Measurements from ENCODE around the gene INTS15.

INTS15 gene

DNA sequence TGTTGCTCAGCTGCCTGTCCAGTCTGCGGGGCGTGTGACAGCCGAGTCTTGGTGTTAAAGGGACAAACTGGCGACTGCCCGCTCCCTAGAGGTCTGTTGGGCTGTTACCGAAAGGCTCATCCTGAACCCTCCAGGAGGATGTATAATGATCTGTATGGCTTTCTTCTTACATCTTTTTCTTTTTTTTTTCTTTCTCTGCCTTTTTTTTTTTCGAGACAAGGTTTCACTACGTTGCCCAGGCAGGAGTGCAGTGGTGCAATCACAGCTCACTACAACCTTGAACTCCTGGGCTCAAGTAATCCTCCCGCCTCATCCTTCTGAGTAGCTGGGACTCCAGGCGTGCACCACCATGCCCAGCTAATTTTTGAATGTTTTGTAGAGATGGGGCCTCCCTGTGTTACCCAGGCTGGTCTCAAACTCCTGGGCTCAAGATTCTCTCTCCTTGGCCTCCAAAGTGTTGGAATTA is 857 bp downstream of the INTS15 start:
- peak; percentile 23 for DNase-seq (ENCODE audit: low read depth)
- TF ChIP-seq, protein P1, sequence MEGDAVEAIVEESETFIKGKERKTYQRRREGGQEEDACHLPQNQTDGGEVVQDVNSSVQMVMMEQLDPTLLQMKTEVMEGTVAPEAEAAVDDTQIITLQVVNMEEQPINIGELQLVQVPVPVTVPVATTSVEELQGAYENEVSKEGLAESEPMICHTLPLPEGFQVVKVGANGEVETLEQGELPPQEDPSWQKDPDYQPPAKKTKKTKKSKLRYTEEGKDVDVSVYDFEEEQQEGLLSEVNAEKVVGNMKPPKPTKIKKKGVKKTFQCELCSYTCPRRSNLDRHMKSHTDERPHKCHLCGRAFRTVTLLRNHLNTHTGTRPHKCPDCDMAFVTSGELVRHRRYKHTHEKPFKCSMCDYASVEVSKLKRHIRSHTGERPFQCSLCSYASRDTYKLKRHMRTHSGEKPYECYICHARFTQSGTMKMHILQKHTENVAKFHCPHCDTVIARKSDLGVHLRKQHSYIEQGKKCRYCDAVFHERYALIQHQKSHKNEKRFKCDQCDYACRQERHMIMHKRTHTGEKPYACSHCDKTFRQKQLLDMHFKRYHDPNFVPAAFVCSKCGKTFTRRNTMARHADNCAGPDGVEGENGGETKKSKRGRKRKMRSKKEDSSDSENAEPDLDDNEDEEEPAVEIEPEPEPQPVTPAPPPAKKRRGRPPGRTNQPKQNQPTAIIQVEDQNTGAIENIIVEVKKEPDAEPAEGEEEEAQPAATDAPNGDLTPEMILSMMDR (IDR thresholded peaks at IDR 0.05; ENCODE audit: low read length, missing control alignments): no peak
- H3K4me3 ChIP-seq (replicated peaks; ENCODE audit: low read depth, low read length): peak overlapping the region; percentile 70

- TF ChIP-seq, protein P1 (IDR thresholded peaks at IDR 0.05; ENCODE audit: low read length, missing control alignments): no peak
- H3K4me3 ChIP-seq (replicated peaks; ENCODE audit: low read depth, low read length): no peak overlapping the region
- no peak for DNase-seq (ENCODE audit: low read depth)
These were observed 10.3 kb downstream of the INTS15 start for GRCh38 chr7:6600093-6600492.

DNA sequence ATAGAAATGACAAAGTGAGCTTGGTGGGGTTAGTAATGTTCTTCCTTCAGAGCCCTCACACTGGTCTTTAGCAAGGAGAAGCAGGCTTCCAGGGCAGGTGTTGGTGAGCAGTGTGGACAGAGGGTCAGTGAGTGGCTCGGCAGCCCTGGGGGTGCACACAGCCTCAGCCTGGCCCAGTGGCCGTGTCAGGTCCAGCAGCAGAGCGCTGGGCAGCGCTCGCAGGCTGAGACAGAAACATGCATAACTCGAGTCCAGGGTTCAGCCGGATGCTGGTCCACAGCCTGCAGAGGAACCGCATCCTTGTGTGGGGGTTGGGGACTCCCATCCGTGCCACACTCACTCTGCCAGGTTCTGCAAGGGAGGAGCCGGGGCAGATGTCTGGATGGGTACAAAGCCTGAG is 14.6 kb downstream of the INTS15 start:
- TF ChIP-seq, protein P1 (IDR thresholded peaks at IDR 0.05; ENCODE audit: low read length, missing control alignments): no peak
- H3K4me3 ChIP-seq (replicated peaks; ENCODE audit: low read depth, low read length): no peak overlapping the region
- DNase-seq (ENCODE audit: low read depth): no peak

- no peak for DNase-seq (ENCODE audit: low read depth)
- TF ChIP-seq, protein P1 (IDR thresholded peaks at IDR 0.05; ENCODE audit: low read length, missing control alignments): no peak
- no peak overlapping the region for H3K4me3 ChIP-seq (replicated peaks; ENCODE audit: low read depth, low read length)
These were observed 17.2 kb downstream of the INTS15 start for GRCh38 chr7:6606866-6607583.

- no peak overlapping the region for H3K4me3 ChIP-seq (replicated peaks; ENCODE audit: low read depth, low read length)
- TF ChIP-seq, protein P1 (IDR thresholded peaks at IDR 0.05; ENCODE audit: low read length, missing control alignments): no peak
- DNase-seq (ENCODE audit: low read depth): no peak
These were observed 17.8 kb downstream of the INTS15 start for GRCh38 chr7:6607651-6608051.

GRCh38 chr7:6608081-6608480 is 18.3 kb downstream of the INTS15 start:
- no peak for DNase-seq (ENCODE audit: low read depth)
- TF ChIP-seq, protein P1 (IDR thresholded peaks at IDR 0.05; ENCODE audit: low read length, missing control alignments): no peak
- H3K4me3 ChIP-seq (replicated peaks; ENCODE audit: low read depth, low read length): no peak overlapping the region

GRCh38 chr7:6608794-6609193 is 19.0 kb downstream of the INTS15 start:
- TF ChIP-seq, protein P1 (IDR thresholded peaks at IDR 0.05; ENCODE audit: low read length, missing control alignments): no peak
- DNase-seq (ENCODE audit: low read depth): no peak
- no peak overlapping the region for H3K4me3 ChIP-seq (replicated peaks; ENCODE audit: low read depth, low read length)

Measured in fibroblast of pulmonary artery (primary cell).